Panc1 (cell line): Measurements from ENCODE around the gene HNF1B.

Source experiments
- POLR2AphosphoS5 ChIP-seq: IDR thresholded peaks from 2 replicates; pipeline ENCODE4 v1.6.1; 2012; ENCODE audit warnings: mild to moderate bottlenecking, low read depth, low read length, moderate library complexity
- REST ChIP-seq, 2 experiments: IDR thresholded peaks; 2 replicates each; pipeline ENCODE4 v1.6.1; 2011 to 2012; ENCODE audit warnings: low read depth in 2 of 2, control low read depth in 1 of 2, low read length in 1 of 2, mild to moderate bottlenecking in 1 of 2, moderate library complexity in 1 of 2; ENCODE audit not compliant: insufficient read depth in 1 of 2
- TF ChIP-seq, protein P1 (sequence below): fragments of 450-650 bp; IDR thresholded peaks from 2 replicates; pipeline ENCODE4 v1.5.1; 2017; ENCODE audit warnings: mild to moderate bottlenecking

DNA sequence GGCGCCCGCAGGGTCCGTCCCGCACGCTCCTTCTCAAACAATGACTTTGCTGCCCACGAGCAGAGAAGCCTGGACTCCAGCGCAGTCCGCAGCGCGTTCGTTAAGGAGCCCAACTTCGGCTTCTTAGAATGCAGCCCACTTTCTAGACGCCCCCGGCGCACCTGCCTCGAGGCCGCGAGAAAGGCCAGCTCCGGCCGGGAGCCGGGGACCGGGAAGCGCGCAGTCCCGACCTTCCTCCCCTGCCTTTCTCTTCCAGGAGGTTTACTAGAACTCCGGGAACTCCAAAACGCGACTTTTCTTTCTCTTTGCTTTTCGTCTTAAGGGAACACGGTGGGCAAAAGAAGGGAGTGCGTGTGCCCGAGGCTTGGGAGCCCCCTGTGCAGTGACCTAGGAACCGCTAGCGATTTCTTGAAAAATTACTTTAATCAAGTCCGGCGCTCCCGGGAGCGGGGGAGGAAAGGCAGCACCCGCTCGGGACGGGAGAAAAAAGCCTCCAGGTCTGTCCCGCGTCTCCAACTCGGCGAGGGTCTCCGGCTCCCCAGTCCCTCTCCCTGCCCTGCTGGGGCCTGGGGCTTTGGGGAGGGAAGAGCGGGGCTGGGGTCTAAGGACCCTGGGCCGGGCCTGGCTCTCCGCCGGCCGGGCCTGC is 2.6 kb downstream of the HNF1B start:
- TF ChIP-seq, protein P1, sequence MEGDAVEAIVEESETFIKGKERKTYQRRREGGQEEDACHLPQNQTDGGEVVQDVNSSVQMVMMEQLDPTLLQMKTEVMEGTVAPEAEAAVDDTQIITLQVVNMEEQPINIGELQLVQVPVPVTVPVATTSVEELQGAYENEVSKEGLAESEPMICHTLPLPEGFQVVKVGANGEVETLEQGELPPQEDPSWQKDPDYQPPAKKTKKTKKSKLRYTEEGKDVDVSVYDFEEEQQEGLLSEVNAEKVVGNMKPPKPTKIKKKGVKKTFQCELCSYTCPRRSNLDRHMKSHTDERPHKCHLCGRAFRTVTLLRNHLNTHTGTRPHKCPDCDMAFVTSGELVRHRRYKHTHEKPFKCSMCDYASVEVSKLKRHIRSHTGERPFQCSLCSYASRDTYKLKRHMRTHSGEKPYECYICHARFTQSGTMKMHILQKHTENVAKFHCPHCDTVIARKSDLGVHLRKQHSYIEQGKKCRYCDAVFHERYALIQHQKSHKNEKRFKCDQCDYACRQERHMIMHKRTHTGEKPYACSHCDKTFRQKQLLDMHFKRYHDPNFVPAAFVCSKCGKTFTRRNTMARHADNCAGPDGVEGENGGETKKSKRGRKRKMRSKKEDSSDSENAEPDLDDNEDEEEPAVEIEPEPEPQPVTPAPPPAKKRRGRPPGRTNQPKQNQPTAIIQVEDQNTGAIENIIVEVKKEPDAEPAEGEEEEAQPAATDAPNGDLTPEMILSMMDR: no peak
- TF ChIP-seq REST (IDR thresholded peaks at IDR 0.05; ENCODE audit: insufficient read depth in 1 of 2, low read depth in 2 of 2, low read length in 1 of 2) (no peak), POLR2AphosphoS5 (no peak)
